AG08395 (cell line): ENCODE measurements around the gene RING1.

ENCODE experiments used
- DNase-seq: peaks from one replicate; pipeline ENCODE4 v3.0.0; 2012; ENCODE audit warnings: mixed read lengths, low spot score

Gene RING1

DNA sequence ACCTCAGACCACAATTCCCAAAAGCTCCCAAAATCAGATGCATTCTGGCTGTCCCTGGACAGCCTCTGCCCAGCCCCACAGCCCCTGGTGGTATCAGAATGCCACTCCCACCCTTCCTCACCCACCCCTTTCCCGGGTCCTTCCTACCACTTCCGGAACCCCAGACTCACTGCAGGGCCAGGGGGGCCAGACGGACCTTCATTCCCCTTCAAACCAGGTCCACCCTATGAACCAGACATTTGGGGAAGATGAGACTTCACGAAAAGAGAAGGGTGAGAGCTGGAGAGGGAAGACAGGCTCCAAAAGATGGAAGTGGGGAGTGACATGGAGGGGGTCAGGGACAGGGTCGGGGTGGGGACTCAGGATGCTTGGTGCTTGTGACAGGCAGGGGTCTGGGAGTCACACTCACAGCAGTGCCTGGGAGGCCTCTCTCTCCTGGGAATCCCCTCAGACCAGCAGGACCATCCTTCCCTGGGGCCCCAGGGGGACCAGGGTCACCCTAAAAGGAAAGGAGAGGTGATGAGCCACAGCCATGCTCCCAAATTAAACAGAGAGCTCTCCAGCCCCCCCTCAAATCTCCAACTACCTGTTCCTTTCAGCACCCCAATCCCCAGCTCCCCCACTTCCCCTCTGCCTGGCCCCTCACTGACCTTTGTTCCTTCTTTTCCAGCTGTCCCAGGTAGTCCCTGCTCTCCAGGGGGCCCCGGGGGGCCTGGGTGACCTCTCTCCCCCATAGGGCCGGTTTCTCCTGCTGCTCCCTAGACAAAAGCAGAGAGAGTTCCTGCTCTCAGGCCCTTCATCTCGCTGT, 36.2 kb upstream of the RING1 start:
- DNase-seq, result no peak

DNA sequence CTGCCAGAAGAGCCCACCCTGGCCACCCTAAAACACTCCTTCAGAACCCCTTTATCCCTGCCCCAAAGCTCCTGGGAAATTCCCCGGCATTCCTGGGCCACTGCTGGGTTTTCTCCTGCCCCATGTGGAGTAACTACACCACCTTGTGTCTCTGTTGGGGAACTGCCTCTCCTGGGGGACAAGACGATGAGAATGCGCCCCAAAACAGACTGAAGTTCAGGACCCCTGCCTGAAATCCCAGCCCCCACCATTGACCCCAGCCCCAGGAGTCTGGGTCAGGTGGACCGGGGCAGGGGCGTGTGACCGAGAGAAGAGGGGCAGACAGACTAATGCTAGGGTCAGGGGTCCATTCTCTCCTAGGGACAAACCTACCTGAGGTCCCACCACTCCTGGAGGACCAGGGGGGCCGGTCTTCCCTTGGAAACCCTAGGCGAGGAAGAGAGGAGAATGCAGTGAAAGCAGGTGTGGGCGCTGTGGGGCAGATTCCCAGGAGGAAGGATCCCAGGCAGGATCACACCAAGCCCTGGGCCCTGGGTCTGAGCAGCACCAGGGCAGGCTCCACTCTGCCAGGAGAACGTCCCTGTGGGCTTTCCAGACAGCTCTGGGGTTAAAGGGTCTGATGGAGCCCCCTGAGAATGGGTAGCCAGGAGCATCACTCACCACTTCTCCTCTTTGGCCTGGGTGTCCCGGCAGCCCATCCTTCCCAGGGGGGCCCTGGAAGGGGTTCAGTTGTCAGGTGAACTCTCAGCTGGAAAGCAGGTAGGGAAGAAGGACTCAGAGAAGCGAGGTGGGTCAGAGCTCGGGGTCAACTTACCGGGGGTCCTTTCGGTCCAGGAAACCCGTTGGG, 35.4 kb upstream of the RING1 start:
- DNase-seq, result peak; percentile 76

DNA sequence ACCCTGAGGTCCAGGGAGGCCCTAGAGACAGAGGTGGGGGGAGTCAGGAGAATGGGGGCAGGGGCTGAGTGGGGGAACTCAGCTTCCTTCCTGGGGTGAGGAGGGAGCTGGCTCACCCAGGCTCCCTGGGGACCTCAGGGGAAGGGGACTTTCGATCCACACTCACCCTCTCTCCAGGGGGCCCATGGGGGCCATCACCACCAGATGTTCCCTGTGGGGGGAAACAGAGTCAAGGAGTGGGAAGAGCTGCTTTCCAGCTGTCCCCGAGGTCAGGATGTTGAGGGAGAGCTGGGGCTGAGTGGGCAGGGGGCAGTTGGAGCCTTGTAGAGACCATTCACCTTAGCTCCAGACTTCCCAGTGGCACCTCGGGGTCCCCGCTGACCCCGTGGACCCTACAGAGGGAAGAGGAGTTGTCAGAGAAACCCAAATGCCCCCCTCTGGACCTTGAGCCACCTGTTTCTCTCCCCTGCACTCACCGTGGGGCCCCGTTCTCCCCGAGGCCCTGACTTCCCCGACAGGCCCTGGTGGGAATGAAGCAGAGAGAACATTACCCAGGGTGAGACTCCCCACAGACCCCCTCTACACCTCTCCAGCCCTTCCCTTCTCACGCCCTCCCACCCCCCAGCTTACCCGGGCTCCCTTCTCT, 34.6 kb upstream of the RING1 start:
- DNase-seq, result no peak

DNA sequence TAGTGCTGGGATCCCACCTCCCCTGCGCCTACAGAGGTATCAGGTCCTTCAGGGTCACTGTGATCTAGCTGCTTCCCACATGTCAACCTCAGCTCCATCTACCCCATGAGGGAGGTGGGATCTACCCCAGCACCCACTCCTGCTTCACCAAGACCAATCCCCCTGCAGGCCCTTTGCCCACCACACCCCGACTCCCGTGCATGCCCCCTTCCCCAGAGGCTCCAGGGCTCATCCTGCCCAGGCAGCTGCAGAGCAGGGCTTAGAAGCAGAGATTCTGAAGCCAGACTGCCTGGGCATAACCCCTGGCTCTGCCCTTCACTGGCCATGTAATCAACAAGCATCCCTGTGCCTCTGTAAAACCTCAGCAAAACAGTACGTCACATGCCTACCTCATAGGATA, 33.5 kb upstream of the RING1 start:
- DNase-seq, result no peak

DNA sequence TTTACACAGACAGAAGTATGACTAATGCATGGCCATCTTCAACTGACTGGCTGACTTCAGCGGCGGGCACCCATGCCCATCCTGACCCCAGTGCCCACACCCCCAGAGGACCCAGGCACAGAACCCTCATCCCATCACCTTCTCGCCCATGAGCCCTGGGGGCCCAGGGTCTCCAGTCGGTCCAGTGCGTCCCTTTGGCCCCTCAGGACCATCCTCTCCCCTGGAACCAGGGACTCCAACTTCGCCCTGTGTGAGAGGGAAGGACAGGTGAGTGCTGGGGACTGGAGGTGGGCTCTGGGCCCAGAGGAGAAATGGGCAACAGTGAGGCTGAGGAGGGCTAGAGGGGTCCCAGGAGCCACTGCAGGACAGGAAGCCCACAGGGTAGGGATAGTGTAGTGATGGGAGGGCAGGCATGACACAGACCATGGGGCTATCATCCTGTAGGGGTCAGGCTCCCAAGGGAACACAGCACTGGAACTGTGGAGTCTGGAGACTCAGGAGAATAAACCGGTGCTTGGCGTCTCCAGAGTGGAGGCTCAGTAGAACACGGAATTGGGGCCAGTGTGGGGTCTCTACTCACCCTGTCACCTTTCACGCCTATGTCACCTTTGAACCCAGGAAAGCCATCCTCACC, 32.7 kb upstream of the RING1 start:
- no peak for DNase-seq

DNA sequence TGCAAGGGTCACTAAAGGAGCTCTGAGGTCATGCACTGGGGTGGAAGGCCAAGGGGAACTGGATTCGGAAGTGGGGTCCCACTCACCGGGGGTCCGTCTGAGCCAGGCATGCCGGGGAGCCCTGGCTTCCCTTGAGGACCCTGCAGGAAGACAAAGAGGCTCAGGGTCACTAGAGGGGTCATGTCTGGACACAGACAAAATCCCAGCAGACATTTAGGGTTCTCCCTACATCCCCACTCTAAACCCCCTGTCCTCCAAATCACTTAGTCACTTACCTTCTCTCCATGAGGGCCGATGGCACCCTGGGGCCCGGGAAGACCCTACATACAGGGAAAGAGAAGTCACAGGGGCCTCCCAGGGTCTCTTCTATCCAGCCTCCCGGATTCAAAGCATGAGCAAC, 31.4 kb upstream of the RING1 start:
- no peak for DNase-seq

DNA sequence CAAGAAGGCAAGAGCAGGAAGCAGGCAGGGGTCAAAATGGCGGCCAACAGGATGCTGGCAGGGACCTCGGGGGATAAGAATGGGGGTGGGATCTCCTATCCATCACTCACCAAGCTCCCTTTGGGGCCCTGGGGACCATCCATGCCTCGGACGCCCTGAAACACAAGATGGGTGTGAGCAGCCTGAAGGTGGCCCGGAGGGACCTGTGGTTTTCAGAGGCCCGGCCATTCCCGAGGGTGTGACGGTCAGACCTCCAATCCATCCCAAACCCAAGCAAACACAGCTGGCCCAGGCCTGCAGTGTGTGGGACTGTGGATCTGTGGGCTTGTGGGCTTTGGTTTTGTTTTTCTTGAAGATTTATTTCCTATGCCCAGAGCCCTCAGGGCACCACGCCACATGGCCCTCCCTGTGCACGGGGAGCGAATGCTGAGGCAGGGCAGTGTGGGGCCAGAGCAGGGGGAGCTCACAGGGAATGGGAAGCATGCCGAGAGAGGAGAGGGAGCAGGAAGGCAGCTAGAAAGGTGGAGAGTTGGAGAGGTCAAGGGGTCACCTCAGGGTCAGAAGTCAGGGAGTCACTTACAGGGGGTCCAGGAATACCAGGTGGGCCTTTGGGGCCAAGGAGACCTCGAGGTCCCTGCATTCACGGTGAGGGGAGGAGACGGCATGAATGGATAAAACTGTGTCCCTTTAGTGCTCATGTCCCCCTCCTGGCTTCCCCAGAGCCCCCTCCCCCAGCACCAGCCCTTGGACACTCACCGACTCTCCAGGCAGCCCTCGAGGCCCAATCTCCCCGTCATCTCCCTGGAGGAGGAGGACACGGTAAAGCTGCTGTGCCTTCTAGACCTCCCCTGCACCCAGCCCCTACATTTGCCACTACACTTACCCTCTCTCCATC, 30.5 kb upstream of the RING1 start:
- DNase-seq, result no peak

DNA sequence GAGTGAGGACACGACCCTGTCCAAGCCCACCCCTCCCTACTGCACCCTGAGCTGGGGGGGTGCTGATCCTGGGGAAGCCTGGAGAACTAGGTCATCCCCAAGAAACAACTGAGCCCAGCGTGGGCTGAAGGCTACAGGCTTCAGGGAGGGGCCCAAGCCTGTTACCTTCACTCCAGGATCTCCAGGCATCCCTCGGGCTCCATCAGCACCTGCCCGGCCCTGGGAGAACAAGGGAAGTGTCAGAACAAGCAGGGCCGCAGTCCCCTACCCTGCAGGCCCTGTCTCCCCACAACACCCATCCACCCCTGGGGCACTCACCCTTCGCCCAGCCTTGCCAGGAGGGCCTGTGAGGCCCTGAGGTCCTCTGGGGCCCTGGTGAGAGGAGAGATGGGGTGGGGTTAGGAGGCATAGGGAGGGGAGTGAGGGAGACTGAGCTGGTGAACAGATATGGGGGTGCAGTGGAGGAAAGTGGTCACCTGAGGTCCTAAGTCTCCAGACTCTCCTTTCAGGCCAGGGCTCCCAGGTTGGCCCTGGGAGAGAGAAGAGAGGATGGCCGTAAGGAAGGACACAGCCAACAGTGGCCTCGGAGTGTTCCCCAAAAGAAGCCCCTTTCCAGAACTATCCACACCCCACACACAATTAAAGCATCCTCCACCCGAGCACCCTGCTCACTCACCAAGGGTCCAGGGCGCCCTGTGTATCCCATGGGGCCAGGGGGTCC, 29.4 kb upstream of the RING1 start:
- no peak for DNase-seq

DNA sequence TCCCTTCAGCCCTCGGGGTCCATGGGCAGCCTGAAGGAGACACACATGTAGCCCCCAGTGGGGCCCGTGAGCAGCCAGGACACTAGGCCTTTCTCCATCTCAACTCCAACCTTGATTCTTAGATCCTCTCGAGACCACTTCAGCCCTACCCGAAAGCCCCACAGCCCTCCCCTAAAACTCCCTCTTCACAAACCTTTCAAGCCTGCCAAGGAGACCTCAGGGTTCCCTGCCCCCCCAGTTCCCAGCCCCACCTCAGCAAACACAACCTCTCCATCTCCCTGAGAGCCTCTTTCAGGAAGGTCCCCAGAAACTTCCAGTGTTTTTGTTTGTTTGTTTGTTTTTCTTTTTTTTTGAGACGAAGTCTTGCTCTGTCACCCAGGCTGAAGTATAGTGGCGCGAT, 27.2 kb upstream of the RING1 start:
- DNase-seq, result no peak

DNA sequence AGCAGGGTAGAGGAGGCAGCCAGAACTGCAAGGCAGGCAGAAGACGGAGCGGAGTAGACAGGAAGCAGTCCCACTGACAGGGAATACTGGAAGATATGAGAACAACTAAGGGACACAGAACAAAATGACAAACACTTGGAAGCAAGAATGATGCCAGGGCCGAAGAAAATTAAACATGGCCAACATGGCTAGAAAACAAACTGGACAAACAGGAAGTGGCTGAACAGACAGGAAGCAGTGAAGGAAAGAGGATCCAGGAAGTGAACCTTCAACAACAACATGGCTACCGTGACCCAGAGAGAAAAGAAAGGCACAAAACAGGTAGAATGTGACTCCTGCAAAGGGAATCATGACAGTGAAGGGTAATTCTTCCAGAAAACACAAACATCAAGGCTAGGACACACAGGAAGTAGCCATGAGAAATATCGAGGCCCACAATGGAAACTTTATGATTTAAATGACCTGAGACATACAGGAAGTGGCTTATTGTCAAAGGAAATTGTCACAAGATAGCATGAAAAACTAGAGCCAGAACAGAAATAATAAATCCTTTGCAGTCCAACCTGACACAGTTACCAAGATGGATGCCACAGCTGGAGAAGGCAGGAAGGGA, 25.1 kb upstream of the RING1 start:
- DNase-seq, result no peak

DNA sequence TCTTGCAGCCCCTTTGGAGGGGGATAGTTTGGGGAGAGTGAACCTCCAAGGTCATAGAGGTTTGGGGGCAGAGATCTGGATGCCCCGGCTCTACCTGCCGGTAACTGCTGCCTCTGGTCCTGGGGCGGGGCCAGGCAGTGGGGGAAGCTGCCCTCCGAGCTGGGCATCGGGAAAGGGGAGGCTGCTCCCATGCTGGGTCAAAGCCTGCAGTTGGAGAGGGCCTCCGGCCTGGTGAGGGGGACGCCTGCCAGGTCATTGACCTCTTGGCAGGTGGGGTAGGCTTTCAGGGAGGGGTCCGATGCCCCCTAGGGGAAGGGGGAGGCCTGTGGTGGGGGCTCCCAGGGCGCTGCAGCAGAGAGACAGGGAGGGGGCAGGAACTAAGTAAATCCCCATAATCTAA, 23.1 kb upstream of the RING1 start:
- DNase-seq, result no peak

DNA sequence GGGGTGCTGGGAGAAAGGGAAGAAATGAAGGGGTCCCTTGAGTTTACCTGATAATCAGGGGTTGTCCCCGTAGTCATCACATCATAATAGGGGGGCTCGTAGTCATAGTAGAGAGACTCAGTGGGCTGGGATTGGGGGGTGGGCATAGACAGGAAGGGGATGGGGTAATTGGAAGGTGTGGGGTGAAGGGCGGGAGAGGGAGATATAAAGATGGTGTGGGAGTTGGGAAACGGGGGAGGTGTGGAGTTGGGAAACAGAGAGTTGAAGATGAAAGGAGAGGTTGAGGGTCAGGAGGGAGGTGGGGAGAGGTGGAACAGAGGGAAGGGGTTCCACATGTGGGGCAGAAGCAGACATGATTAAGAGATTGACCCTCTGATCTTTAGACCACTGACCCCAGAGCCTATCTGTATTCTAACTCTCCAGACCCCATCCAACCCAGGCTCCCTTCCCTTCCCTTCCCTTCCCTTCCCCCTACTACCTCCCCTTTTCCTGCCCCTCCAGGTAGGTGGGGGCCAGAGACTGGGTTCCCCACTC, 22.6 kb upstream of the RING1 start:
- DNase-seq, result no peak

DNA sequence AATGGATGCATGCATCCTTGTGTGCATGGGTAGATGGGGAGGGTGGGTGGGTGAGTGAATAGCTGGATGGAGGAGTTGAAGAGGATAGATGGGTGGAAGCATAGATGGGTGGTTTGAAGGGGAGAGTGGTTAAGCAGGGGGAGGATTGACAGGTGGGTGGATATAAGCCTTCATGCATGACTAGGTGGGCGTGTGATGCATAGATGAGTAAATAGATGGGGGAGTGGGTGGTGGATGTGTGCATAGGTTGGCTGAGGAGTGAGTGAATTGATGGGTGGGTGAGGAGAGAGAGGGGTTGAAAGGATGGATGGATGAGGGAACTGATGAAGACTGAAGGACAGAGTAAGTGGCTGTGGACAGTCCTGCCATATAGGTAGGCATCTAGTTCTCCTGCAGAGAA, 20.5 kb upstream of the RING1 start:
- DNase-seq, result no peak

DNA sequence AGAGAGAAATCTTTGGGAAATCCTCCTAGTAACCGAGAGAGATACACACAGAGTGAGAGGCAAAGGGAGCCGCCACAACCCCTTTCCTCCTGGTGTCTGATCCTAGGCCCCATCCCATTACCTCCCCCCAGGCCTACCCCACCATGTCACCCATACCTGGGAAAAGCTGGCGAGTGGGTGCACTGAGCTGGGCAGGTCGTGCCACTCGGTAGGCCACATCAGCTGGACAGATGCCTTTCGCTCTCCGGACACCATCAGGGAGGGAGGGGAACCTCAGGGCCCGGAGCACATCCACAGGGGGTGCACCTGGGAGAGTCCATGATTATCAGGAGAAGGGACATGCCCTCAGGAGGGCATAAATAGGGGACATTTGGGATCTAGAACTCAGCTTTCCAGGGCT, 19.1 kb upstream of the RING1 start:
- no peak for DNase-seq

DNA sequence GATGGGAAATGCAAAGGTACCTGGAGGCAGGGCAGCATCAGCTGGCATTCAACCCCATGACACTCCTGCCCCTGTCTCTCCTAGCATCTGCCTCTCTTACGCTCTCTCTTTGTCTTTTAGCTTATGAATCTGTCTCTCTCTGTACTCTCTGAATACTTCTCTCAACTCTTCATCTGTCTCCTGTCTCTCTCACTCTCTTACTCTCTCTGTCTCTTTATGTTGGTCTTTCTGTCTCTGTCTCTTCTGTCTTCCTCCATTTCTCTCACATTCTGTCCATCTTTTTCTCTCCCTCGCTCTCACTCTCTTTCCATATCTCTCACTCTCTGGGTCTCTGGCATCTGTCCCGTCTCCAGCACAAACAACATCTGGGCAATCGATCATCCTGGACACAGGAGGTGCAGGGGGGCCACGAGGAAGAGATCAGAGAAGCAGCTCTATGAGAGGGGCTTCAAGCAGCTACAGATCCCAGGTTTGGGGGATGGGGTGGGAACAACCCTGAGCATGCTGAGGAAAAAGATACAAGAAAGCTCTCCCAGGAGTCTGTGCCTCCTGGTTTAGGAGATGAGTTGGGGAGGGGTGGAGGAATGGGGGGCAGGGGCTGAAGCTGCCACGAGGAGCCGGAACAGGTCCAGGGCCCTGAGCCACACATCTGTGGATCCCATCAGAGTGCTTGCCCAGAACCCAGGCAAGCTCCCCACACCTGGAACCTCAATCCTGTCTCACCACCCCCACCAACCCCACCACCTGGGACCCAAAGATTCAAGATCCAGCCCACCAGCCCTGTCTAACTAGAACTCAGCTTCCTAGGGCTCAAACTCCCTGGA, 18.5 kb upstream of the RING1 start:
- DNase-seq, result no peak

DNA sequence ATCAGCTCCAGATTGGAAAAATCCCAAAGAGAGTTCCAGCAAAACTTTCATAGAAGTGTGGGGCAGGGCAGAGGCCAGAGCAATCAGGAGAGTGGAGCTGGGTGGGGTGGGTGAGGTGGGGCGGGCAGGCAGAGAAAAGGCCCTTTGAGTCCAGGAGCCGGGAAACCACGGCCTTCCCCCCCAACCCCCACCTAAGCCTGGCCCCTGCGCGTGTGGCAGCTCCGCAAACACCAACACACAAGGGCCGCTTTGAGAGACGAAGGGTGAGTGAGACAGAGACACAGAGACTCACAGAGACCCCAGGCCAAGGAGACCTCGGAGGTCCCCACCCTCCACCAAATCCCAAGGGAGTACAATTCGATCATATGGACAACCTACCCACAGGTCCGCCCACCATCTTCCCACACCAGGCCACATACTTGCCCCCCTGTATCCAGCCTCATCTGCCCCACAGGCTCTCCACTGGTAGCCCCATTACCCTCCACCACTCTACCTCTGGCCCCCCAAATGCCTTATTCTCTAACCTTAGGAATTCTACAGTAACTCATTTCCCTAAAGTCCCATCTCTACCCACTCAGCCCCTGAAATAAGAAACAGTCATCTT, 17.7 kb upstream of the RING1 start:
- DNase-seq, result no peak

DNA sequence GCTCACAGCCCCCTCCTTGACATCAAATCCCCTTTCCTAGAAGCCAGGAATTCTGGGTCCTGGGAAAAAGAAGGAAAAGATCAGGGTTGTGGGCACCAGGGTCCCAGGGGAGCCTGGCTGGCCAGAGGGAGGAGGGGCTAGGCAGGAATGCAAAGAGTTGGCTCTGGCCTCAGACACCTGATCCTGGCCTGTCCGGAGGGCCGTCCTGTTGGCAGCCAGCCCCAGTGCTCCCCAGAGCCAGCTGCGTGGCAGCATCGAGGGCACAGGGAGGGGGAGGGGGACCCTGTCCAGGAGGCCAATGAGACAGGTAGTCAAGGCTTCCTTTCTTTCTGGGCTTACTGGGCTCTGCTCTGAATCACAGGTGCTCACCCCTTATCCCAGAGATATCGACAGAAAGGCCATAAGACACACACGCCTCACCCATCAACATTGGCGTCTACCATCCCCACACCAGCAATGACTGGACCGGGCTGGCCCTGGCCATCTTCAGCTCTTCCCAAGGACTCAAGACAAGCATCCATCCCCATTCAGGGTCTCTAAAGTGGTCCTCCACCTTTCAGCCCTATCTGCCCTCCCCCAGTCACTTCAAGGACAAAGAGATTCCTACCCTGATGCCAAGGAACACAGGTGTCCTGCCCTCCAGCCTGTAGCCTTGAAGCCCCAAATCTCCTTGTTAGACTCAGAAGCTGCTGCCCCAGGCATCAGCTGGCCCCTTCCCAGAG, 16.8 kb upstream of the RING1 start:
- DNase-seq, result no peak

DNA sequence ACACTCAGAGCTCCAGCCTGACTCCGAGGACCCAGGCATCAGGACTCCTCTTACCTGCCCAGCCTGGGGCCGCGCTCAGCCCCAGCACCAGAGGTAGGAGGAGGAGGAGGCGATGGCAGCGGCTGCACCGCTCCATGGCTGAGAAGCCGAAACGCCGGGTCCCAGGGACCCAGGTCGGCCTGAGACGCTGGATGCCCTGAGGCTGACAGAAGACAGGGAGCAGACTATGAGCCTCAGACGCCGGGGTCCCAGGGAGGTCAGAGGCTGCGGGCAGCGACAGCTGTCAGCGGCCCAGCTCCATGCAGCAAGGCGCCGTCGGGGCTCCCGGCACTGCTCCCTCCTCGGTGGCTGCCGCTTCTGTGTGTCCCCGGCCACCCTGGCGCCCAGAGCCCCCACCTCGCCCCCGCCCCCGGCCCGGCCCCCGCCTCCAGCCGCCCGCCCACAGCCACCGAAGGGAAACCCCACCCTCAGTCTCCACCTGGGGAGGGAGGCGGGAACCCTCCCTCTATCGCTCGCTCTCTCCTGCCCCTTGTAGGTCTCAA, 16.1 kb upstream of the RING1 start, which contains the start of gene COL11A2:
TSS of gene COL11A2 (minus strand) at position 363 of the 542 bp plus-strand sequence. CDS start at position 136, 227 bp downstream.
- no peak for DNase-seq
